GM23338 (cell line): Measurements from ENCODE around the gene FRA10AC1. TPM values are rescaled to one million over a fixed set of nuclear protein-coding genes. Genes with fewer than 3 reads are reported as not detected.

ENCODE experiments used
- ATAC-seq: fragments of 200-7000 bp; cut with Tn5 transposase; 3 replicates; pipeline ENCODE4 v1.9.1; 2020
- DNase-seq: peaks from one replicate; pipeline ENCODE4 v3.0.0-alpha.2; 2015; ENCODE audit warnings: low spot score
- H2AFZ ChIP-seq: fragments of 200-600 bp; sonication (generic); 2 replicates; pipeline ENCODE4 v1.8.0; 2016; ENCODE audit warnings: antibody characterized with exemption, mild to moderate bottlenecking, moderate library complexity
- H3F3A ChIP-seq: fragments of 200-600 bp; sonication (generic); replicated peaks from 2 replicates; pipeline ENCODE4 v1.8.0; 2017; ENCODE audit warnings: antibody characterized with exemption, mixed run types, low read depth
- H3K27ac ChIP-seq: fragments of 200-600 bp; sonication (generic); 2 replicates; pipeline ENCODE4 v1.6.1; 2016; ENCODE audit warnings: low read depth
- H3K27me3 ChIP-seq: fragments of 200-600 bp; sonication (generic); 2 replicates; pipeline ENCODE4 v1.8.0; 2016; ENCODE audit warnings: mild to moderate bottlenecking, mixed run types, moderate library complexity; ENCODE audit not compliant: insufficient read depth
- H3K36me3 ChIP-seq: fragments of 200-600 bp; sonication (generic); 2 replicates; pipeline ENCODE4 v1.8.0; 2016; ENCODE audit warnings: mild to moderate bottlenecking; ENCODE audit not compliant: insufficient read depth
- H3K4me1 ChIP-seq: fragments of 200-600 bp; sonication (generic); 2 replicates; pipeline ENCODE4 v1.8.0; 2016; ENCODE audit warnings: mild to moderate bottlenecking, moderate library complexity; ENCODE audit not compliant: insufficient read depth
- H3K4me2 ChIP-seq: fragments of 200-600 bp; sonication (generic); 2 replicates; pipeline ENCODE4 v1.7.1; 2017; ENCODE audit warnings: mixed run types
- H3K4me3 ChIP-seq: fragments of 200-600 bp; sonication (generic); 2 replicates; pipeline ENCODE4 v1.6.1; 2016; ENCODE audit warnings: mixed run types
- H3K79me2 ChIP-seq: fragments of 200-600 bp; sonication (generic); replicated peaks from 2 replicates; pipeline ENCODE4 v1.8.0; 2017; ENCODE audit warnings: mild to moderate bottlenecking; ENCODE audit not compliant: insufficient read depth
- H3K9me2 ChIP-seq: fragments of 200-600 bp; sonication (generic); 2 replicates; pipeline ENCODE4 v1.8.0; 2017; ENCODE audit not compliant: insufficient read depth
- H4K20me1 ChIP-seq: fragments of 200-600 bp; sonication (generic); replicated peaks from 2 replicates; pipeline ENCODE4 v1.8.0; 2017; ENCODE audit warnings: mild to moderate bottlenecking; ENCODE audit not compliant: insufficient read depth
- H3K27ac Mint-ChIP-seq: 2 replicates; pipeline ENCODE4 v1.8.0; 2020; ENCODE audit warnings: inconsistent platforms, mild to moderate bottlenecking, moderate library complexity, mixed read lengths
- H3K27me3 Mint-ChIP-seq: 3 replicates; pipeline ENCODE4 v1.8.0; 2022; ENCODE audit warnings: low read depth, mild to moderate bottlenecking, moderate library complexity, mixed read lengths, inconsistent platforms; ENCODE audit not compliant: insufficient read depth, poor library complexity
- H3K36me3 Mint-ChIP-seq: 3 replicates; pipeline ENCODE4 v1.8.0; 2021; ENCODE audit warnings: low read depth, mild to moderate bottlenecking, inconsistent platforms, moderate library complexity, mixed read lengths
- H3K4me1 Mint-ChIP-seq: 3 replicates; pipeline ENCODE4 v1.8.0; 2020; ENCODE audit warnings: mild to moderate bottlenecking, inconsistent platforms, mixed read lengths
- H3K4me3 Mint-ChIP-seq: 3 replicates; pipeline ENCODE4 v1.8.0; 2021; ENCODE audit warnings: moderate library complexity, mild to moderate bottlenecking, inconsistent platforms, mixed read lengths
- H3K9me3 Mint-ChIP-seq: 3 replicates; pipeline ENCODE4 v1.8.0; 2020; ENCODE audit warnings: moderate library complexity, mild to moderate bottlenecking, inconsistent platforms, mixed read lengths
- CREB1 ChIP-seq: fragments of 250-450 bp; sonication (Bioruptor Pico); IDR thresholded peaks from 2 replicates; pipeline ENCODE4 v1.5.0; 2020; ENCODE audit warnings: low read depth, mild to moderate bottlenecking, moderate library complexity
- POLR2AphosphoS5 ChIP-seq: IDR thresholded peaks from 2 replicates; pipeline ENCODE4 v1.6.1; 2016; ENCODE audit warnings: antibody characterized with exemption, low read depth
- ZNF331 ChIP-seq: fragments of 250-450 bp; sonication (Bioruptor Pico); IDR thresholded peaks from 2 replicates; pipeline ENCODE4 v1.5.0; 2020; ENCODE audit warnings: low read depth, mild to moderate bottlenecking, moderate library complexity
- polyA plus RNA-seq: library from polyadenylated mRNA; unstranded; fragments of >200 nt; fragmentation: Nextera tagmentation; extraction: Ambion mirVana; gene quantifications from 2 replicates; pipeline ENCODE4 v1.2.1, GENCODE V29; 2016
- total RNA-seq: library from RNA; depleted of rRNA; stranded (reverse); fragments of >200 nt; shearing (Covaris generic); gene quantifications from 2 replicates; pipeline ENCODE4 v1.2.3, GENCODE V29; 2014
- TF ChIP-seq, protein P1 (sequence below): IDR thresholded peaks from one replicate; pipeline ENCODE4 v1.6.1; 2018; ENCODE audit warnings: antibody characterized with exemption; ENCODE audit not compliant: unreplicated experiment
- TF ChIP-seq, protein P2 (sequence below): fragments of 250-450 bp; sonication (Bioruptor Pico); IDR thresholded peaks from 2 replicates; pipeline ENCODE4 v1.5.0; 2020; ENCODE audit warnings: mild to moderate bottlenecking, moderate library complexity

Gene FRA10AC1
- total and polyA plus RNA-seq, 2 experiments from 2014 or later, result 35.4 to 51.5 TPM

DNA sequence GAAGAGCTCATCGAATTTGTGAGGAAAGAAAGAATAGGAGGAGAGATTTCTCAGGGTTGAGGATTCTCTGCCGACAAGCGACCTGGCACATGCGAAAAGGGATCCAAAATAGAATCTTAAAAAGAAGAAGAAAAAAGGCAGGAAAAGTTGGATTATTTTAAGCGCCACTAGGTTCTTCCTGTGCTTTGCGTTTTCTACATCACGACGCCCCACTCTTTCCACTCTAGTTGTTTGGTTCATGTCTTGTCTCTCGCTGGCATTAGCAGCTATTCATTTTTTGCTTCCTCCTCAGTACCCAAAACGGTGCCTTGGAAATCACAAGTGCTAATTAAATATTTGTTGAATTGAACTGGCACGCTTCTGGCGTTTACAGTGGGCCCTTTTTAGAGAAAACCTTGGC is 674 bp upstream of the FRA10AC1 start:
- Histone ChIP-seq H3K4me1 (peaks cover 24% of the 10 kb centered on the region), H3K4me2 (peak overlapping the region; percentile 84), H3K9me2 (no peaks in the 10 kb centered on the region), H3K27ac (peak overlapping the region; percentile 43), H3K36me3 (peaks cover 8% of the 10 kb centered on the region; the same call in 1 of the 2 replicates), H4K20me1 (no peaks in the 10 kb centered on the region), H3K79me2 (no peaks in the 10 kb centered on the region), H2AFZ (peak overlapping the region; percentile 94), H3F3A (no peaks in the 10 kb centered on the region), H3K4me3 (peak overlapping the region; percentile 69), H3K27me3 (no peaks in the 10 kb centered on the region)
- DNase-seq (no peak), ATAC-seq (no peak)
- Mint-ChIP-seq H3K27me3 (peaks cover 1% of the 10 kb centered on the region), H3K36me3 (peaks cover 11% of the 10 kb centered on the region; the same call in 1 of the 3 replicates), H3K27ac (no peak overlapping the region), H3K4me1 (peaks cover 14% of the 10 kb centered on the region), H3K4me3 (no peak overlapping the region), H3K9me3 (no peaks in the 10 kb centered on the region)
- TF ChIP-seq ZNF331, result no peak
- TF ChIP-seq POLR2AphosphoS5, result no peak
- TF ChIP-seq, protein P1, sequence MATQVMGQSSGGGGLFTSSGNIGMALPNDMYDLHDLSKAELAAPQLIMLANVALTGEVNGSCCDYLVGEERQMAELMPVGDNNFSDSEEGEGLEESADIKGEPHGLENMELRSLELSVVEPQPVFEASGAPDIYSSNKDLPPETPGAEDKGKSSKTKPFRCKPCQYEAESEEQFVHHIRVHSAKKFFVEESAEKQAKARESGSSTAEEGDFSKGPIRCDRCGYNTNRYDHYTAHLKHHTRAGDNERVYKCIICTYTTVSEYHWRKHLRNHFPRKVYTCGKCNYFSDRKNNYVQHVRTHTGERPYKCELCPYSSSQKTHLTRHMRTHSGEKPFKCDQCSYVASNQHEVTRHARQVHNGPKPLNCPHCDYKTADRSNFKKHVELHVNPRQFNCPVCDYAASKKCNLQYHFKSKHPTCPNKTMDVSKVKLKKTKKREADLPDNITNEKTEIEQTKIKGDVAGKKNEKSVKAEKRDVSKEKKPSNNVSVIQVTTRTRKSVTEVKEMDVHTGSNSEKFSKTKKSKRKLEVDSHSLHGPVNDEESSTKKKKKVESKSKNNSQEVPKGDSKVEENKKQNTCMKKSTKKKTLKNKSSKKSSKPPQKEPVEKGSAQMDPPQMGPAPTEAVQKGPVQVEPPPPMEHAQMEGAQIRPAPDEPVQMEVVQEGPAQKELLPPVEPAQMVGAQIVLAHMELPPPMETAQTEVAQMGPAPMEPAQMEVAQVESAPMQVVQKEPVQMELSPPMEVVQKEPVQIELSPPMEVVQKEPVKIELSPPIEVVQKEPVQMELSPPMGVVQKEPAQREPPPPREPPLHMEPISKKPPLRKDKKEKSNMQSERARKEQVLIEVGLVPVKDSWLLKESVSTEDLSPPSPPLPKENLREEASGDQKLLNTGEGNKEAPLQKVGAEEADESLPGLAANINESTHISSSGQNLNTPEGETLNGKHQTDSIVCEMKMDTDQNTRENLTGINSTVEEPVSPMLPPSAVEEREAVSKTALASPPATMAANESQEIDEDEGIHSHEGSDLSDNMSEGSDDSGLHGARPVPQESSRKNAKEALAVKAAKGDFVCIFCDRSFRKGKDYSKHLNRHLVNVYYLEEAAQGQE, result no peak
- no peak for TF ChIP-seq CREB1

DNA sequence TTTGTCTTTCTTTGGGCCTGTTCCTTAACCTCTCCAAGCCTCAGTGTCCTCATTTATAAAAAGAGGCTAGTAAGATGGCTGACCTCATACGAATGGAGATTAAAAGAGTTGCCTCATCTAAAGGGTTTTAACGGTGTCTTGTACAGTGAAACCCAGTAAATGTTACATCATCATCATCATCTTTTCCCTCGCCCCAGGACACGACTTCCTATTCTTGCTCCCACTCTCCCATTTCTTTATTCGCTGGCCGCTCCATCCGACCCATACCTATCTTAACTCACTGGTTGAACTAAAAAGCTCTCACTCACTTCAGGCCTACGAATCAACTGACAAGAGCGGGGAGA is 554 bp downstream of the FRA10AC1 start:
- peak; percentile 34 for DNase-seq

More for the DNA sequence above, 554 bp downstream of the FRA10AC1 start:
- Histone ChIP-seq H3K27ac (peak overlapping the region; percentile 72; the same call in 1 of the 2 replicates), H3K36me3 (peaks cover 15% of the 10 kb centered on the region; the same call in 1 of the 2 replicates), H3K4me3 (peak overlapping the region; percentile 69), H3F3A (no peaks in the 10 kb centered on the region), H2AFZ (peak overlapping the region; percentile 61; the same call in 1 of the 2 replicates), H3K4me1 (peaks cover 24% of the 10 kb centered on the region), H3K9me2 (no peaks in the 10 kb centered on the region), H4K20me1 (no peaks in the 10 kb centered on the region), H3K79me2 (no peaks in the 10 kb centered on the region), H3K27me3 (no peaks in the 10 kb centered on the region), H3K4me2 (peak overlapping the region; percentile 85)
- no peak overlapping the region for H3K4me3 Mint-ChIP-seq
- H3K9me3 Mint-ChIP-seq, result no peaks in the 10 kb centered on the region
- peak; percentile 23 for ATAC-seq
- peaks cover 14% of the 10 kb centered on the region for H3K4me1 Mint-ChIP-seq
- no peak for TF ChIP-seq CREB1
- TF ChIP-seq POLR2AphosphoS5, result no peak
- TF ChIP-seq, protein P2, sequence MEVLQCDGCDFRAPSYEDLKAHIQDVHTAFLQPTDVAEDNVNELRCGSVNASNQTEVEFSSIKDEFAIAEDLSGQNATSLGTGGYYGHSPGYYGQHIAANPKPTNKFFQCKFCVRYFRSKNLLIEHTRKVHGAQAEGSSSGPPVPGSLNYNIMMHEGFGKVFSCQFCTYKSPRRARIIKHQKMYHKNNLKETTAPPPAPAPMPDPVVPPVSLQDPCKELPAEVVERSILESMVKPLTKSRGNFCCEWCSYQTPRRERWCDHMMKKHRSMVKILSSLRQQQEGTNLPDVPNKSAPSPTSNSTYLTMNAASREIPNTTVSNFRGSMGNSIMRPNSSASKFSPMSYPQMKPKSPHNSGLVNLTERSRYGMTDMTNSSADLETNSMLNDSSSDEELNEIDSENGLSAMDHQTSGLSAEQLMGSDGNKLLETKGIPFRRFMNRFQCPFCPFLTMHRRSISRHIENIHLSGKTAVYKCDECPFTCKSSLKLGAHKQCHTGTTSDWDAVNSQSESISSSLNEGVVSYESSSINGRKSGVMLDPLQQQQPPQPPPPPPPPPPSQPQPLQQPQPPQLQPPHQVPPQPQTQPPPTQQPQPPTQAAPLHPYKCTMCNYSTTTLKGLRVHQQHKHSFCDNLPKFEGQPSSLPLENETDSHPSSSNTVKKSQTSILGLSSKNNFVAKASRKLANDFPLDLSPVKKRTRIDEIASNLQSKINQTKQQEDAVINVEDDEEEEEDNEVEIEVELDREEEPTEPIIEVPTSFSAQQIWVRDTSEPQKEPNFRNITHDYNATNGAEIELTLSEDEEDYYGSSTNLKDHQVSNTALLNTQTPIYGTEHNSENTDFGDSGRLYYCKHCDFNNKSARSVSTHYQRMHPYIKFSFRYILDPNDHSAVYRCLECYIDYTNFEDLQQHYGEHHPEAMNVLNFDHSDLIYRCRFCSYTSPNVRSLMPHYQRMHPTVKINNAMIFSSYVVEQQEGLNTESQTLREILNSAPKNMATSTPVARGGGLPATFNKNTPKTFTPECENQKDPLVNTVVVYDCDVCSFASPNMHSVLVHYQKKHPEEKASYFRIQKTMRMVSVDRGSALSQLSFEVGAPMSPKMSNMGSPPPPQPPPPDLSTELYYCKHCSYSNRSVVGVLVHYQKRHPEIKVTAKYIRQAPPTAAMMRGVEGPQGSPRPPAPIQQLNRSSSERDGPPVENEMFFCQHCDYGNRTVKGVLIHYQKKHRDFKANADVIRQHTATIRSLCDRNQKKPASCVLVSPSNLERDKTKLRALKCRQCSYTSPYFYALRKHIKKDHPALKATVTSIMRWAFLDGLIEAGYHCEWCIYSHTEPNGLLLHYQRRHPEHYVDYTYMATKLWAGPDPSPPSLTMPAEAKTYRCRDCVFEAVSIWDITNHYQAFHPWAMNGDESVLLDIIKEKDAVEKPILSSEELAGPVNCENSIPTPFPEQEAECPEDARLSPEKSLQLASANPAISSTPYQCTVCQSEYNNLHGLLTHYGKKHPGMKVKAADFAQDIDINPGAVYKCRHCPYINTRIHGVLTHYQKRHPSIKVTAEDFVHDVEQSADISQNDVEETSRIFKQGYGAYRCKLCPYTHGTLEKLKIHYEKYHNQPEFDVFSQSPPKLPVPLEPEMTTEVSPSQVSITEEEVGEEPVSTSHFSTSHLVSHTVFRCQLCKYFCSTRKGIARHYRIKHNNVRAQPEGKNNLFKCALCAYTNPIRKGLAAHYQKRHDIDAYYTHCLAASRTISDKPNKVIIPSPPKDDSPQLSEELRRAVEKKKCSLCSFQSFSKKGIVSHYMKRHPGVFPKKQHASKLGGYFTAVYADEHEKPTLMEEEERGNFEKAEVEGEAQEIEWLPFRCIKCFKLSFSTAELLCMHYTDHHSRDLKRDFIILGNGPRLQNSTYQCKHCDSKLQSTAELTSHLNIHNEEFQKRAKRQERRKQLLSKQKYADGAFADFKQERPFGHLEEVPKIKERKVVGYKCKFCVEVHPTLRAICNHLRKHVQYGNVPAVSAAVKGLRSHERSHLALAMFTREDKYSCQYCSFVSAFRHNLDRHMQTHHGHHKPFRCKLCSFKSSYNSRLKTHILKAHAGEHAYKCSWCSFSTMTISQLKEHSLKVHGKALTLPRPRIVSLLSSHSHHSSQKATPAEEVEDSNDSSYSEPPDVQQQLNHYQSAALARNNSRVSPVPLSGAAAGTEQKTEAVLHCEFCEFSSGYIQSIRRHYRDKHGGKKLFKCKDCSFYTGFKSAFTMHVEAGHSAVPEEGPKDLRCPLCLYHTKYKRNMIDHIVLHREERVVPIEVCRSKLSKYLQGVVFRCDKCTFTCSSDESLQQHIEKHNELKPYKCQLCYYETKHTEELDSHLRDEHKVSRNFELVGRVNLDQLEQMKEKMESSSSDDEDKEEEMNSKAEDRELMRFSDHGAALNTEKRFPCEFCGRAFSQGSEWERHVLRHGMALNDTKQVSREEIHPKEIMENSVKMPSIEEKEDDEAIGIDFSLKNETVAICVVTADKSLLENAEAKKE, result no peak
- H3K36me3 Mint-ChIP-seq, result peaks cover 18% of the 10 kb centered on the region; the same call in 2 of the 3 replicates
- no peak overlapping the region for H3K27ac Mint-ChIP-seq
- peaks cover 1% of the 10 kb centered on the region for H3K27me3 Mint-ChIP-seq
